GM12878 (cell line): ENCODE measurements around the gene ACSS1. TPM values are rescaled to one million over a fixed set of nuclear protein-coding genes. Genes with fewer than 3 reads are reported as not detected.

Experiments used
- ATAC-seq: fragments of 200-7000 bp; cut with Tn5 transposase; 3 replicates; pipeline ENCODE4 v1.9.1; 2020; ENCODE audit warnings: mild to moderate bottlenecking, moderate library complexity
- BruUV-seq: library from RNA; stranded (reverse); fragments of 400-500 nt; replicated peaks from 2 replicates; lab custom pipeline; 2021; lab: Mats Ljungman, UMichigan
- CTCF ChIA-PET: fragments of 300-600 bp; sonication (Branson Sonifier 250); formaldehyde crosslinking; extraction: SDS; loops from one replicate; lab custom pipeline; 2021; ENCODE audit warnings: inconsistent platforms; lab: Yijun Ruan, JAX
- POLR2A ChIA-PET: fragments of 350-600 bp; formaldehyde crosslinking; extraction: SDS; loops from one replicate; lab custom pipeline; 2021; ENCODE audit warnings: inconsistent platforms; lab: Charles Lee
- RAD21 ChIA-PET: fragments of 300-600 bp; sonication (Branson Sonifier 250); formaldehyde crosslinking; loops from one replicate; lab custom pipeline; 2023; ENCODE audit warnings: antibody characterized with exemption; ENCODE audit not compliant: unreplicated experiment; lab: Charles Lee
- SMC1A ChIA-PET: fragments of 300-600 bp; sonication (Branson Sonifier 250); formaldehyde crosslinking; loops from one replicate; lab custom pipeline; 2023; ENCODE audit not compliant: unreplicated experiment, uncharacterized antibody; lab: Charles Lee
- DNase-seq: peaks from one replicate; pipeline ENCODE4 v3.0.0-alpha.2; 2011; ENCODE audit warnings: low read depth, low spot score
- FAIRE-seq: peaks from 3 replicates; lab custom pipeline; 2011; peaks lifted over from hg19 to GRCh38; lab: Jason Lieb, UNC
- H2AFZ ChIP-seq: 2 replicates; pipeline ENCODE4 v1.6.0; 2011; ENCODE audit warnings: low read depth, low read length, control low read depth; ENCODE audit not compliant: control insufficient read depth
- H3K27ac ChIP-seq: 2 replicates; pipeline ENCODE4 v1.5.1; 2011; ENCODE audit warnings: control low read depth; ENCODE audit not compliant: control insufficient read depth, insufficient read depth
- H3K27me3 ChIP-seq, 2 experiments: replicated peaks in 1 of 2; 2 replicates each; pipeline versions ENCODE4 v1.6.0 to v1.6.1; 2011; ENCODE audit warnings: low read length in 1 of 2; ENCODE audit not compliant: control insufficient read depth in 2 of 2, insufficient read depth in 2 of 2
- H3K36me3 ChIP-seq, 2 experiments: 2 replicates each; pipeline ENCODE4 v1.5.1; 2011; ENCODE audit warnings: low read length in 1 of 2; ENCODE audit not compliant: control insufficient read depth in 2 of 2, insufficient read depth in 2 of 2
- H3K4me1 ChIP-seq: 2 replicates; pipeline ENCODE4 v1.6.1; 2011; ENCODE audit warnings: mild to moderate bottlenecking, low read length, moderate library complexity, mixed read lengths; ENCODE audit not compliant: control insufficient read depth, insufficient read depth
- H3K4me2 ChIP-seq: 2 replicates; pipeline ENCODE4 v1.6.0; 2011; ENCODE audit warnings: control low read depth; ENCODE audit not compliant: control insufficient read depth, insufficient read depth
- H3K4me3 ChIP-seq: fragments of 200-600 bp; sonication (generic); 2 replicates; pipeline ENCODE4 v1.5.1; 2016
- H3K79me2 ChIP-seq: 2 replicates; pipeline ENCODE4 v1.6.0; 2011; ENCODE audit warnings: low read length; ENCODE audit not compliant: control insufficient read depth, insufficient read depth
- H3K9ac ChIP-seq: 2 replicates; pipeline ENCODE4 v1.8.0; 2011; ENCODE audit warnings: low read length, control low read depth, mixed read lengths; ENCODE audit not compliant: control insufficient read depth, insufficient read depth
- H3K9me3 ChIP-seq: replicated peaks from 3 replicates; pipeline ENCODE4 v1.5.1; 2011; ENCODE audit warnings: mild to moderate bottlenecking, low read length; ENCODE audit not compliant: control insufficient read depth, insufficient read depth
- H4K20me1 ChIP-seq: 2 replicates; pipeline ENCODE4 v1.6.0; 2011; ENCODE audit not compliant: control insufficient read depth, insufficient read depth
- BACH1 ChIP-seq: fragments of 450-650 bp; IDR thresholded peaks from 2 replicates; pipeline ENCODE4 v1.6.1; 2017; ENCODE audit warnings: mild to moderate bottlenecking, borderline replicate concordance
- DPF2 ChIP-seq: fragments of 450-650 bp; IDR thresholded peaks from 2 replicates; pipeline ENCODE4 v1.6.1; 2017; ENCODE audit warnings: mild to moderate bottlenecking
- EZH2 ChIP-seq: IDR thresholded peaks from 2 replicates; pipeline ENCODE4 v1.6.1; 2012; ENCODE audit warnings: low read depth, mild to moderate bottlenecking, control low read depth, inconsistent platforms, low read length, borderline replicate concordance; ENCODE audit not compliant: control insufficient read depth
- GABPA ChIP-seq: IDR thresholded peaks from 2 replicates; pipeline ENCODE4 v1.6.1; 2014; ENCODE audit warnings: antibody characterized with exemption, low read depth, mild to moderate bottlenecking, inconsistent platforms
- KDM1A ChIP-seq: fragments of 200-600 bp; sonication (generic); IDR thresholded peaks from 2 replicates; pipeline ENCODE4 v1.6.1; 2016; ENCODE audit warnings: borderline replicate concordance
- MYB ChIP-seq: fragments of 150-350 bp; IDR thresholded peaks from 2 replicates; pipeline ENCODE4 v1.6.1; 2014; ENCODE audit warnings: mild to moderate bottlenecking, low read depth, low read length, borderline replicate concordance
- RFX5 ChIP-seq: IDR thresholded peaks from 2 replicates; pipeline ENCODE4 v1.6.1; 2011; ENCODE audit warnings: low read depth, low read length, improper control_type of control experiment
- SMAD1 ChIP-seq: fragments of 450-650 bp; IDR thresholded peaks from 2 replicates; pipeline ENCODE4 v1.6.1; 2018; ENCODE audit warnings: mild to moderate bottlenecking, low read depth; ENCODE audit not compliant: partially characterized antibody
- TCF7 ChIP-seq: IDR thresholded peaks from 2 replicates; pipeline ENCODE4 v1.6.1; 2014; ENCODE audit warnings: antibody characterized with exemption, borderline replicate concordance
- WGBS: methylation state at CpG from one replicate; pipeline ENCODE4 v1.1.6; 2016; ENCODE audit warnings: low lambda C conversion rate; ENCODE audit not compliant: insufficient replicate concordance, insufficient coverage; ENCODE audit errors: missing lambda C conversion rate; 5-methylcytosine and 5-hydroxymethylcytosine counted together
- in situ Hi-C: fragments of 300-500 bp; cut with MboI; formaldehyde crosslinking; loops from 9 replicates; pipeline ENCODE4 v1.14.3; 2018; ENCODE audit warnings: mixed read lengths
- intact Hi-C: fragments of 100-400 bp; cut with micrococcal nuclease; formaldehyde crosslinking; loops from one replicate; pipeline ENCODE4 v1.14.2; 2022; ENCODE audit not compliant: unreplicated experiment
- polyA plus RNA-seq, 11 experiments: library from polyadenylated mRNA; depleted of rRNA in 4 of 11; unstranded in 6 of 11; stranded (reverse) in 5 of 11; fragments of >200 nt; fragmentation: Nextera tagmentation in 4 of 11; fragmentation: Illumina TruSeq in 1 of 11; extraction: Ambion mirVana in 4 of 11; extraction: Trizol in 1 of 11; gene quantifications; 1 replicate in 1 of 11; 2 replicates in 10 of 11; pipeline versions ENCODE4 v1.2.1 to v1.2.3, GENCODE V29; 2011 to 2016; ENCODE audit warnings: inconsistent platforms in 2 of 11, missing spikeins in 2 of 11, low read depth in 1 of 11
- total RNA-seq, 4 experiments: library from RNA; depleted of rRNA in 3 of 4; stranded (reverse); fragments of >200 nt in 3 of 4; fragmentation: Illumina TruSeq in 1 of 4; extraction: Trizol in 1 of 4; gene quantifications; 2 replicates each; pipeline versions ENCODE4 v1.2.1 to v1.2.3, GENCODE V29; 2013 to 2021
- TF ChIP-seq, protein P1 (sequence below): IDR thresholded peaks from 2 replicates; pipeline ENCODE4 v1.6.1; 2012; ENCODE audit warnings: low read length, inconsistent platforms

Gene ACSS1
- total and polyA plus RNA-seq, 10 of the 15 experiments (the other 5 are each of a cell fraction or from before 2014, with no cell fraction given), result 1.3 to 44.9 (median 31.1) TPM

DNA sequence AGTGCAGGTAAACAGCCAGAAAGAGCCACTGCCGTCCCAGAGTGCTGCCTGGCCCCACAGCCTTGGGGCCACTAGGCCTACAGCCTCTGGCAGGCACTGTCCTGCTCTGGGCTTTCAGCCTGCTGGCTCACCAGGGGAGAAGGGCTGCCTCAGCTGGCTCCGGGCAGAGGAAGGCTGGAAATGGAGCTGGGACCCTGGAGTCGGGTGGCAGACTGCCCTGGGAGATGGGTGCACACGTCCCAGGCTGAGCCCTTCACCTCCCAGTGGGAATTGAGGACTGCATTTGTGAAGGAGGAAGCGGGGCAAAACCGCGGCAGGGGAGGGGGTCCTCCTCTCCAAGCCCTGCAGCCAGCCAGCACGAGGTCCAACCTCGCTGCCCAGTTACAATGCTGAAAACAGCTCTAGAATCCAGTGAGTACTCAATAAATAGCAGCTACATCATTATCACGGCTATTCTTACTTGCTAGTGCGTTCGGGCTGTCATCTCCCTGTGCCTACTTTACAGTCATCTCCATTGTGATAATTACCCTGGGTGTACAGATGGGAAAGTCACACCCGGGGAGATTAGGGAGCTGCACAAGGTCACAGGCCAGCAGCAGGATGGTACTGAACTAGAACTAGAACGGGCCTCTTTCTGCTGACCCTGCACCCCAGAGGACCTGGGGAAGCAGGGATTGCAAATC lies 13.1 kb downstream of the ACSS1 start:
- BruUV-seq, result no TSS peak
- CTCF ChIA-PET, result interaction anchor here (1.2 to 1.4 kb wide), 2 partner anchors 9 to 51 kb away, joined by 3 to 4 read pairs; no protein-coding TSS in a partner anchor
- RAD21 ChIA-PET, result interaction anchor here (1.7 kb wide), 1 partner anchor 11 kb away, joined by 4 read pairs; no protein-coding TSS in a partner anchor
- FAIRE-seq (no peak), DNase-seq (no peak), ATAC-seq (no peak)
- SMC1A ChIA-PET, result interaction anchor here (1.1 kb wide), 1 partner anchor 14 kb away, joined by 3 read pairs; no protein-coding TSS in a partner anchor
- intact Hi-C loops (no loop called here), in situ Hi-C loops (no loop called here)
- no peak overlapping the region for H3K9ac ChIP-seq
- no peaks in the 10 kb centered on the region; the same call in none of the 2 replicates for H3K79me2 ChIP-seq
- no peaks in the 10 kb centered on the region for H3K9me3 ChIP-seq
- TF ChIP-seq GABPA, result no peak
- no peak for TF ChIP-seq EZH2
- TF ChIP-seq BACH1, result no peak
- no peak for TF ChIP-seq KDM1A
- TF ChIP-seq DPF2, result no peak
- no peak for TF ChIP-seq SMAD1
- no peak for TF ChIP-seq TCF7
- TF ChIP-seq, protein P1, sequence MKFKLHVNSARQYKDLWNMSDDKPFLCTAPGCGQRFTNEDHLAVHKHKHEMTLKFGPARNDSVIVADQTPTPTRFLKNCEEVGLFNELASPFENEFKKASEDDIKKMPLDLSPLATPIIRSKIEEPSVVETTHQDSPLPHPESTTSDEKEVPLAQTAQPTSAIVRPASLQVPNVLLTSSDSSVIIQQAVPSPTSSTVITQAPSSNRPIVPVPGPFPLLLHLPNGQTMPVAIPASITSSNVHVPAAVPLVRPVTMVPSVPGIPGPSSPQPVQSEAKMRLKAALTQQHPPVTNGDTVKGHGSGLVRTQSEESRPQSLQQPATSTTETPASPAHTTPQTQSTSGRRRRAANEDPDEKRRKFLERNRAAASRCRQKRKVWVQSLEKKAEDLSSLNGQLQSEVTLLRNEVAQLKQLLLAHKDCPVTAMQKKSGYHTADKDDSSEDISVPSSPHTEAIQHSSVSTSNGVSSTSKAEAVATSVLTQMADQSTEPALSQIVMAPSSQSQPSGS, result no peak
- no peak for TF ChIP-seq RFX5
- TF ChIP-seq MYB, result no peak
- H3K36me3 ChIP-seq, result peaks cover 4 to 11% of the 10 kb centered on the region in 2 experiments; a peak in 3 of 4 replicates
- 72% methylated on average over 14 of the region's 14 CpGs for WGBS
- no peak overlapping the region for H3K27ac ChIP-seq
- H3K4me2 ChIP-seq, result no peak overlapping the region
- no peaks in the 10 kb centered on the region for H4K20me1 ChIP-seq
- H3K4me1 ChIP-seq, result peaks cover 20% of the 10 kb centered on the region
- POLR2A ChIA-PET, result interaction anchor here (0.6 to 1.5 kb wide), 3 partner anchors 8 to 12 kb away, joined by 4 to 5 read pairs (median 5); no protein-coding TSS in a partner anchor
- no peaks in the 10 kb centered on the region for H3K27me3 ChIP-seq
- no peak overlapping the region for H2AFZ ChIP-seq
- no peak overlapping the region for H3K4me3 ChIP-seq
